Loucy (cell line): Measurements from ENCODE around the gene THBS4.

Experiments
- CTCF ChIP-seq: fragments of 200-600 bp; sonication (generic); conservative IDR thresholded peaks from 2 replicates; pipeline ENCODE4 v1.5.1; 2014; ENCODE audit warnings: mild to moderate bottlenecking, antibody characterized with exemption, low read length
- EZH2phosphoT487 ChIP-seq: fragments of 200-600 bp; IDR thresholded peaks from 2 replicates; pipeline ENCODE4 v1.6.1; 2018; ENCODE audit warnings: antibody characterized with exemption, mild to moderate bottlenecking, moderate library complexity, borderline replicate concordance

GRCh38 chr5:80041527-80041926 lies 6.4 kb downstream of the THBS4 start:
- TF ChIP-seq CTCF: no peak
- TF ChIP-seq EZH2phosphoT487: no peak
